ENCODE data around the gene CHD5. TPM values are rescaled to one million over a fixed set of nuclear protein-coding genes. Genes with fewer than 3 reads are reported as not detected.
"Not testable (repeated sequence)": the region's sequence is repeated elsewhere in the genome, so short reads cannot be mapped to it uniquely, and the experiment has no call there.

Gene CHD5
- total and polyA plus RNA-seq, 2 of the 4 experiments (the other 2 are of a cell fraction), result under 0.01 to 0.09 TPM

GRCh38 chr1:6077506-6077905 is 102.6 kb downstream of the CHD5 start:
- no peaks in the 10 kb centered on the region for H3K79me1 ChIP-seq (ENCODE audit: low read depth in 1 of 2, low read length in 2 of 2)
- H3K36me3 ChIP-seq (ENCODE audit: control insufficient read depth, insufficient read depth, low read length), result no peaks in the 10 kb centered on the region
- no peak overlapping the region for H4K8ac ChIP-seq (ENCODE audit: low read depth in 2 of 2, low read length in 2 of 2)
- H3K23ac ChIP-seq (ENCODE audit: low read depth, low read length), result no peak overlapping the region
- POLR2A ChIA-PET (ENCODE audit: unreplicated experiment), result no interaction called here
- in situ Hi-C loops (cut with MboI; ENCODE audit: low sequenced_read_pairs) (no loop called here), intact Hi-C loops (cut with micrococcal nuclease) (no loop called here), dilution Hi-C loops (cut with HindIII; ENCODE audit: low sequenced_read_pairs, unreplicated experiment) (no loop called here)
- no peak overlapping the region for H3K27ac ChIP-seq (ENCODE audit: insufficient read depth, low read length)
- no peak overlapping the region for H3K4me2 ChIP-seq (ENCODE audit: low read depth, low read length)
- H2BK20ac ChIP-seq (ENCODE audit: low read depth, low read length), result no peak overlapping the region
- DNase-seq (no peak), ATAC-seq (ENCODE audit: low read depth) (no peak)
- H2BK120ac ChIP-seq (ENCODE audit: low read depth, low read length), result no peak overlapping the region
- no TSS peak for BruUV-seq (replicated peaks)
- H3K18ac ChIP-seq (ENCODE audit: low read depth, low read length), result no peak overlapping the region
- TF ChIP-seq MAZ (IDR thresholded peaks at IDR 0.05; ENCODE audit: borderline replicate concordance, low read depth, low read length) (no peak), USF2 (IDR thresholded peaks at IDR 0.05; ENCODE audit: low read depth, low read length) (no peak), POLR2A (IDR thresholded peaks at IDR 0.05; ENCODE audit: low read depth, low read length) (no peak), RFX5 (IDR thresholded peaks at IDR 0.05; ENCODE audit: low read depth, low read length) (no peak), RCOR1 (IDR thresholded peaks at IDR 0.05; ENCODE audit: insufficient replicate concordance, low read length) (no peak), MXI1 (IDR thresholded peaks at IDR 0.05; ENCODE audit: borderline replicate concordance, low read depth, low read length) (no peak), CEBPB (IDR thresholded peaks at IDR 0.05; ENCODE audit: low read depth, low read length) (no peak), NFE2L2 (IDR thresholded peaks at IDR 0.05; ENCODE audit: low read depth, low read length) (no peak), CHD1 (IDR thresholded peaks at IDR 0.05; ENCODE audit: low read depth, low read length) (no peak), SMC3 (IDR thresholded peaks at IDR 0.05; ENCODE audit: low read depth, low read length) (no peak)
- H2AK5ac ChIP-seq (ENCODE audit: low read depth, low read length), result no peak overlapping the region
- H2BK5ac ChIP-seq (ENCODE audit: low read depth, low read length, poor library complexity, severe bottlenecking), result no peak overlapping the region
- no peak overlapping the region for H2AFZ ChIP-seq (replicated peaks; ENCODE audit: low read length, poor library complexity)
- no peak overlapping the region for H3K4me3 ChIP-seq (ENCODE audit: insufficient read depth, low read depth, low read length)
- WGBS, 2 experiments (ENCODE audit: extremely low coverage in 2 of 2, insufficient read length in 1 of 2), result 66% methylated on average over 6 of the region's 19 CpGs; no CpG with 5 or more reads in 1 of the 2 experiments
- H3K56ac ChIP-seq (ENCODE audit: extremely low read depth, insufficient read depth, low read length), result no peak overlapping the region
- H4K20me1 ChIP-seq (ENCODE audit: insufficient read depth, low read length), result no peaks in the 10 kb centered on the region
- H2AK9ac ChIP-seq (replicated peaks; ENCODE audit: low read depth, low read length, poor library complexity), result no peak overlapping the region
- H2BK15ac ChIP-seq (ENCODE audit: low read depth, low read length), result no peak overlapping the region
- no peak overlapping the region for H3K14ac ChIP-seq (replicated peaks; ENCODE audit: low read depth, low read length)
- H3K9ac ChIP-seq (ENCODE audit: low read depth, low read length), result no peak overlapping the region
- H3K9me3 ChIP-seq (ENCODE audit: control insufficient read depth, insufficient read depth, low read length), result no peaks in the 10 kb centered on the region
- no peak overlapping the region for H4K91ac ChIP-seq (ENCODE audit: insufficient read depth, low read depth, low read length)
- no peaks in the 10 kb centered on the region for H3K4me1 ChIP-seq (ENCODE audit: control insufficient read depth, insufficient read depth, low read length)
- H3K27me3 ChIP-seq (ENCODE audit: control insufficient read depth, insufficient read depth, low read length), result peaks cover 9% of the 10 kb centered on the region; the same call in 1 of the 2 replicates
- no peak overlapping the region for H3K4ac ChIP-seq (ENCODE audit: low read depth, low read length)
- no peak overlapping the region for H4K5ac ChIP-seq (ENCODE audit: low read depth, low read length)
- CTCF ChIA-PET, result no interaction called here
- H3K9me1 ChIP-seq (ENCODE audit: insufficient read depth, low read length), result no peaks in the 10 kb centered on the region

GRCh38 chr1:6077061-6077460 is 103.1 kb downstream of the CHD5 start:
- H2AK9ac ChIP-seq (replicated peaks; ENCODE audit: low read depth, low read length, poor library complexity); H2BK20ac ChIP-seq (ENCODE audit: low read depth, low read length); H3K18ac ChIP-seq (ENCODE audit: low read depth, low read length); H3K4me2 ChIP-seq (ENCODE audit: low read depth, low read length); H3K56ac ChIP-seq (ENCODE audit: extremely low read depth, insufficient read depth, low read length); H3K9ac ChIP-seq (ENCODE audit: low read depth, low read length); H3K4me1 ChIP-seq (ENCODE audit: control insufficient read depth, insufficient read depth, low read length); H4K20me1 ChIP-seq (ENCODE audit: insufficient read depth, low read length); H3K23ac ChIP-seq (ENCODE audit: low read depth, low read length); H3K9me3 ChIP-seq (ENCODE audit: control insufficient read depth, insufficient read depth, low read length); POLR2A ChIA-PET (ENCODE audit: unreplicated experiment); intact Hi-C loops (cut with micrococcal nuclease); H3K36me3 ChIP-seq (ENCODE audit: control insufficient read depth, insufficient read depth, low read length); H3K4ac ChIP-seq (ENCODE audit: low read depth, low read length); H2BK5ac ChIP-seq (ENCODE audit: low read depth, low read length, poor library complexity, severe bottlenecking); CTCF ChIA-PET; in situ Hi-C loops (cut with MboI; ENCODE audit: low sequenced_read_pairs); H3K27ac ChIP-seq (ENCODE audit: insufficient read depth, low read length); BruUV-seq (replicated peaks); H4K91ac ChIP-seq (ENCODE audit: insufficient read depth, low read depth, low read length); H3K27me3 ChIP-seq (ENCODE audit: control insufficient read depth, insufficient read depth, low read length); dilution Hi-C loops (cut with HindIII; ENCODE audit: low sequenced_read_pairs, unreplicated experiment); H2BK15ac ChIP-seq (ENCODE audit: low read depth, low read length); H2AK5ac ChIP-seq (ENCODE audit: low read depth, low read length); H2AFZ ChIP-seq (replicated peaks; ENCODE audit: low read length, poor library complexity); H3K4me3 ChIP-seq (ENCODE audit: insufficient read depth, low read depth, low read length); H4K5ac ChIP-seq (ENCODE audit: low read depth, low read length); H3K14ac ChIP-seq (replicated peaks; ENCODE audit: low read depth, low read length); DNase-seq; H3K79me1 ChIP-seq (ENCODE audit: low read depth in 1 of 2, low read length in 2 of 2); H2BK120ac ChIP-seq (ENCODE audit: low read depth, low read length); H3K9me1 ChIP-seq (ENCODE audit: insufficient read depth, low read length); H4K8ac ChIP-seq (ENCODE audit: low read depth in 2 of 2, low read length in 2 of 2): not testable (repeated sequence)
- 0 out of 2 replicates have a peak, but pooled peaks have one; percentile 21 for ATAC-seq (ENCODE audit: low read depth)
- WGBS, 2 experiments (ENCODE audit: extremely low coverage in 2 of 2, insufficient read length in 1 of 2), result 67% methylated on average over 6 of the region's 8 CpGs; no CpG with 5 or more reads in 1 of the 2 experiments

All from IMR-90 (cell line).